Endothelial cell of umbilical vein (primary cell): ENCODE measurements around the gene TMEM130.

Experiments
- EZH2 ChIP-seq: IDR thresholded peaks from 2 replicates; pipeline ENCODE4 v1.6.1; 2012; ENCODE audit warnings: borderline replicate concordance, low read depth, mild to moderate bottlenecking, moderate library complexity, low read length, inconsistent platforms; ENCODE audit not compliant: severe bottlenecking
- POLR2A ChIP-seq: IDR thresholded peaks from 2 replicates; pipeline ENCODE4 v1.6.1; 2012; ENCODE audit warnings: low read depth, mild to moderate bottlenecking, control low read depth, low read length

- TF ChIP-seq POLR2A (no peak), EZH2 (no peak)
Observed at GRCh38 chr7:98802781-98803110, 67.1 kb downstream of the TMEM130 start.
